Middle frontal gyrus (tissue), 1 donor: ENCODE measurements around the gene TMEM119.
"Not testable (repeated sequence)": the region's sequence is repeated elsewhere in the genome, so short reads cannot be mapped to it uniquely, and the experiment has no call there.

Source experiments
- DNase-seq: peaks from one replicate; pipeline ENCODE4 v3.0.0-alpha.2; 2015; ENCODE audit warnings: low spot score; ENCODE audit errors: extremely low spot score

TMEM119 gene

DNA sequence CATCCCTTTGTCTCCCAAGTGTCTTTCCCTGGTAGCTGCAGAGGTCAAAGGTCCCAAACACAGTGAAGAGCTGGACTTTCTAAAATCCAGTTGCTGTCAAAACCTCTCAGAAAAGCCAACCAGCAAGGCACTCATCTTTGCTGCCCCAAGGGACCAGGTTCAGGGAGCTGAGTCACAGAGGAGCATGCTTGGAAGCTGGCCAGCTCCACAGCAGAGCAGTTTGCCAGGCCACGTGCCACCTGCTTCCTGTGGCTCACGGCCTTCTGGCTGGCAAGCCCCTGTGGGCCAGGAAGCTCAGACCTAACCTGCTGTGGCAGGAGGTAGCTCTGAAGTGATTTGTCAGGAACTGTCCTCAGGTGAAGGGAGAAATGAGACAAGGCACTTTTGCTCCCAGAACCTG lies 31.9 kb downstream of the TMEM119 start:
- no peak for DNase-seq

DNA sequence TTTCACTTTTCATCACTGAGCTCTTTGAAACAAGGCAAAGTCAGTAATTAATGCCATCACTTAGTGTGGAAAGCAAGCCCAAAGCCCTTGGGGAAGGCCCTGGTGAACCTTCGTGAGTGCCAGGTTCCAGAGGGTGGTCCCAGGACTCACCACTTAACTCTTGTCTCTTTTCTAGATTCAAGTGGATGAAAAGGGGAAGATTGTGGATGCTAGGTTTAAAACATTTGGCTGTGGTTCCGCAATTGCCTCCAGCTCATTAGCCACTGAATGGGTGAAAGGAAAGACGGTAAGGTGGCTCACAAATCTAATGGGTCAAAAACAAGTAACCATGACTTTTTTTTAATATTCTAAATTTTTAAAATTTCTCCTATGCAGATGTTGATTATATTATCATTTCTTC lies 32.7 kb downstream of the TMEM119 start:
- no peak for DNase-seq

DNA sequence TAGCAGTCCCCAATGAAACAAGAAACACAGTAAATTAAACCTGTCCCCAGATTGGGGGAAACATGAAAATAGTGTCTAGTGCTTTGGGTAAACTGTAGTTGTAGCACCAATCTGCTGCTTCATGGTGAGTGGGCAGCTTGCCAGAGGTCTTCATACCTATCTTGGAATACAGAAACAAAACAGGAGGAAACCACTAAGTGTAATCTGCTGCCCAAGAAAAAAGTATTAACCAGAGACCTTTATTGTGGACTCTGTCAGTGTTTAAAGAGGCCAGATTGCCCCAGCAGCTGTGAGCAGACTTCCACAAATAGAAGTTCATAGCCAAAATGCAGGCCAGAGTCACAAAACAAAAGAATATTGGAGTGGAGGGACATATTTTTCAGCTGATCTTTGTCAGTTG lies 33.2 kb downstream of the TMEM119 start:
- no peak for DNase-seq

DNA sequence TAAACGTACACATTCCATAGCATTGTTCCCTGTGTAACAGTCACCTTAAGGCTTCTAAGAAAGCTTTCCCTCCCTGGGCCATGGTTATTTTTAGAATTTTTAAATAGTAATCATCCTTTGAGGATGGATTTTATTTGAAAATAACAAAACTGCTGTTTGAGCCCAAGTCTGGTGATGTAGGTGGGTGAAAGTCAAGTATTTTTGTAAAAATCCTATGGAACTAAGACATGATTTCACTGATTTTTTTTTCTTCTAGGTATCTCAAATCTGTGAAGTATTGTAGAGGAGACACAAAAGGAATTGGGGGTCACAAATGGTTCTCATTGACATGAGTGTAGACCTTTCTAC lies 34.1 kb downstream of the TMEM119 start:
- DNase-seq: no peak

DNA sequence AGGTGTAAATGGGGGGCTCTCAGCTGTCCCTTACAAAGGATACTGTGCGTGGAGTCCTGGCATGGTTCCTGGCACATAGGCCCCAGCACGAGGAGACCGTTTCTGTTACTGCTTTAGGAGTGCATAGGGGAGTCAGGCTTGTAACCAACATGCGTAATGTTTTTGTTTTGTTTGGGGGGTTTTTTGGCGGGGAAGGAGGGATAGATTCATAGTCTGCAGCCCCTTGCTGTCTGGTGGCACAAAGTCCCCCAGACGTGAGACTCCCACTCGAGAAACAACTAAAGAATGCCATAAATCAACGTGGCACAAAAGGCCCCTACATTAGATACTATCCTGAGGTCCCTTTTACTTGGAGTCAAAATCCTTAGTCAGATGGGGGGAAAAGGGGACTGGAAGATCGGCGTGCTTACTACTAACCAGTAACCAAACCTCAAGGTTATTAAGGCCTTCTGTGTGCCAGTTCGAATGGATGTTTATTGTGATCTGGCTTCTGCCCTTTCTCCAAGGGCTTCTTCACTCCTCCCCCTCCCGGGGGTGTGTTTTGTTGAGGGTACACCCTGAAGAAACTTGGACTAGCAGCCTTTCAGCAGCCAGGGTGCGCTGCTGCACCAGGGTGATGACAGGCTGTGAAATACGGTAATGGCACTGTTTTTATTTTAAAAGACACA lies 34.6 kb downstream of the TMEM119 start:
- peak; percentile 76 for DNase-seq

DNA sequence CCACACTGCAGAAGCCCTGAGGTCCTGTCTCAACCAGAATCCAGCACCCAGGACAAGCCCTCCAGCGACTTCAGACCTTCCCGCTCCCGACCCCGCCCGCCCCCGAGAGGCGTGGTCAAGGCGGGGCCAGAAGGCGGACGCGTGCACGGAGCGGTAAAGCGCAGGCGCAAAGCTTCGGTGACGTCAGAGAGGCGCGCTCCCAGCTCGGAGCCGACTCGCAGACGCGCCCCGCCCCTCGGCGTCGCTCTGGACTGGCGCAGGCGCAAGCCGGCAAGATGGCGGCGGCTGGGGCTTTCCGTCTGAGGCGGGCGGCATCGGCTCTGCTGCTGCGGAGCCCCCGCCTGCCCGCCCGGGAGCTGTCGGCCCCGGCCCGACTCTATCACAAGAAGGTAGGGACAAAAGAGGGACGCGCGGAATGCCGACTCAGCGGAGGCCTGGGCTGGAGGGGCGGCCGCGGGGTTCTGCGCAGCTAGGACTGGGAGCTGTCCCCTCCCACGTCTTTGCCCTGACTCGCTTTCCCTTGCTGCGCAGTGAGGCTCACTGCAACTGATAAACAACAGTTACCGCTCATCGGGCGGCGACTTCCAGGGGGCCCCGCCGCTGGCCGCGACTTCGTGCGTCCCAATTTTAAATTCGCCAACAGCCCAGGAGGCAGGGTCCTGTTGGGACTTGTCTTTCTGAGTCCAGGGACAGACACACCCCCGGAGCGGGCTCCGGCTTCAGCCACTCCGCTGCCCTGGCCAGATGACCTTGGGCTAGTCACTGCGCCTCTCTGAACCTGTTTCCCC lies 35.3 kb downstream of the TMEM119 start, which contains the start of gene ISCU:
Gene ISCU (plus strand): TSS at position 249 of the 788 bp plus-strand sequence. CDS start 27 bp downstream, at position 276.
- DNase-seq: peak; percentile 99

DNA sequence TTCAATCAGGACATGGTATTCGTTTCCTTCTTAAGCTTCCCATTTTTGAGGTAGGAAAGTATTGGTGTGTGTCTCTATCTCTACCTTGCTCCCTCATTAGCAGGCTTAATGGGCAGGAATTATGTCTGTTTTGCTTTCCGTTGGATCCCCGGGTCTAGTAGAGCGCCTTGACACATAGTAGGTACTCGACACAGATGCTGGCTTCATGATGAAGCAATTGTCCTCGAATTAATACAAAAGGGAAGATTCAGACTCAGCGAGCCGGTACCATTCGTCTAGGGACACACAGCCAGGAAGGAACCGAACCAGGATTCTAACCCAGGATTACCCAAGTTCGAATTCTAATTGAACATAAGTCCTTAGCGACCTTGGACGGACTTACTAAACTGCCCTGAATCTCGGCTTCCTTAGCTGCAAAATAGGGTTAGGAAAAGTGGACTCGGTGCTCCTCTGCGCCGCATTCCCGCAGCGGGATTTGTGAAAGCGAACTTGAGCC lies 36.0 kb downstream of the TMEM119 start:
- DNase-seq: no peak

DNA sequence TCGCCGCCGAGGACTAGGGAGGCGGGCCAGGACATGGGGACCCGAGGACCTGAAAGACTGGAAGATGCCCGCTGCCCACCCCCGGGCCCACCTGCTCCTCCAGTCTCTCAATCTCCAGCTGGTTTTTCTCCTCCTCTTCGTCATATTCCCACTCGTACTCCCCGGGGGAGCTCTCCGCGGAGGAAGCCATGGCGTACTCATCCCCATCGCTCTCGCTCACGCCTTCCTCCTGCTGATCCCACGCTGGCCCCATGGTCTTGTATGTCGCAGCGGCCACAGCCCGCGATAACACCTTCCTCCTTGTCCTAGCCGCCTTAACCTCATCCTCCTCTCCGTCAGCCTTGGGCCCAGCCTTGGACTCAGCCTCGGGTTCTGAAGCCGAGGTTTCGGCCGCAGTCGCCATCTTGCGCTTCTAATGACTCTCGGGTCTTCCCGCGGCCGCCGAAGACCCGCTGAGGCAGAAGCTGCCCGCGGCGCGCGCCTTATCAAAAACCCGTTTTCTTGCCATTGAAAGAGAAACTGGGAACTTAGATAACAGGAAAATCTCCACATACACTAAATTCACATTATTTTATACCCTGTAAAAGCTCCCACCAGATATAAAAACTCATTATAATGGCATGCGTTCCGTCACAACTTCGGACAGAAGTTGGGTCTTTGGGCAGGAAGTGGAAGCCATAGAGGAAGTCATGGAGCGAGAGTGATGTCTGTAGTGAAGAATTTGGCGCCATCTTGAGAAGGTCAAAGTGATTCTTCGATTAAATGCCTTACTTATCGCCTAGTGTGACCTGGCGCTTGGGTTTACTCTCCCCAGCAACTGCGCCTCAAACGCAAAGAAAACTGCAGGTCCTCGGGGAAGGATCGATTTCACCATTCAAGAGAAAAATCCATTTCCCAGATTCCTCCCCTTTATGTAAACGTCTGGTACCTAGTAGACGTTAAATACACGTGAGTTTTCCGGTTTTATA lies 36.8 kb downstream of the TMEM119 start, which contains the start of gene SART3:
Gene SART3 (minus strand): TSS at position 422 of the 968 bp plus-strand sequence. CDS start 19 bp downstream, at position 403.
- peak; percentile 74 for DNase-seq

DNA sequence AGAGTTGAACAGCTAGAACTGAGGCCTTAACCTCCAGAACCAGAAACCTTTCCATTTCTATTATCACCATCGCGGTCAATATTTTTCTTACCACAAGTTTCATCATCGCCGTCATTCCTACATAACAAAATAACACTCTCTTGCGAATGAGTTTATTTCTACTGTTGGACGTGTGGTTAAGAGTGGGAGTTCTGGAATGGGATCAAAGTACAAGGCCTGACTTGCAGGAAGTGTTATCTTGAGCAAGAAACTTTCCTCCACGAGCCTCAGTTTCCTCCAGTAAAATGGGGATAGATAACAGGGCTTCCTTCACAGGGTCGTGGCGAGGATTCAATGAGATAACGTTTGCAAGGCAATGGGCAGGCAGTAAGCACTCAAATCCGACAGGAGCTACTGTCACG lies 37.6 kb downstream of the TMEM119 start:
- DNase-seq: no peak

DNA sequence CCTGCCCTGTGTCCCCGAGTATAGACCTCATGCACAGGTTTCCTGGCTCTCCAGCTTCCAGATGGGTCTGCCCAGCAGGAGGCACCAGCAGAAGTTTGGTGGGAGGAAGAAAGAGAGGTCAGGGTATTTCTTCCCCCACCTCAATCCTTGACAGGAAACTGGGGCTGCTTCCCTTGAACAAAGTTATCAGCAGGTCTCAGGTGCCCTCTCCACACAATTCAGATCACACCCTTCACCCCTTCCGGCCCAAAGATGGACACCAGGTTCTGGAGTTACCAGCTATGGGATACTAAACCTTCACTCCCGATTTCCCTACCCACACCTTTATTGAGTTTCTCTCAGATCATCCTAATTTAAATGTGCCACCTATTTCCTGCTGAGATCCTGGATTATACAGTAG lies 38.1 kb downstream of the TMEM119 start:
- DNase-seq: no peak

DNA sequence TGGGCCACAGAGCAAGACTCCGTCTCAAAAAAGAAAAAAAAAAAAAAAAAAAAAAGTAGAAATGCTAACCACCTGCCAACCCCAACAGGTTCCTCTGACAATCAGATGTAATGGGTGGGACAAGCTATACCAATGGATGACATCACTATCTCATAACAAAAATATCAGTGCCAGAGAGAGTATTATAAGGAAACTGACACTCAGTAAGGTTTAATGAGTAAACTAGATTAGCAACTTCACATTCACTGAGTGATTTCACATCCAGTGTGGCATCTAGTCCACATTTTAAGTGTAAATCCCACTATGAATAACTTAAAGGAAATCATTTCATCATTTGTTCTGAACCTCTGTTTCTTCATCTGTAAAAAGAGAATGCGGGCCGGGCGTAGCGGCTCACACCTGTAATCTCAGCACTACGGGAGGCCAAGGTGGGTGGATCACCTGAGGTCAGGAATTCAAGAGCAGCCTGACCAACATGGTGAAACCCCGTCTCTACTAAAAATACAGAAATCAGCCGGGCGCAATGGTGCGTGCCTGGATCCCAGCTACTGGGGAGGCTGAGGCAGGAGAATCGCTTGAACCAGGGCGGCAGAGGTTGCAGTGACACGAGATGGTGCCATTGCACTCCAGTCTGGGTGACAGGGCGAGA lies 38.8 kb downstream of the TMEM119 start:
- DNase-seq: no peak

DNA sequence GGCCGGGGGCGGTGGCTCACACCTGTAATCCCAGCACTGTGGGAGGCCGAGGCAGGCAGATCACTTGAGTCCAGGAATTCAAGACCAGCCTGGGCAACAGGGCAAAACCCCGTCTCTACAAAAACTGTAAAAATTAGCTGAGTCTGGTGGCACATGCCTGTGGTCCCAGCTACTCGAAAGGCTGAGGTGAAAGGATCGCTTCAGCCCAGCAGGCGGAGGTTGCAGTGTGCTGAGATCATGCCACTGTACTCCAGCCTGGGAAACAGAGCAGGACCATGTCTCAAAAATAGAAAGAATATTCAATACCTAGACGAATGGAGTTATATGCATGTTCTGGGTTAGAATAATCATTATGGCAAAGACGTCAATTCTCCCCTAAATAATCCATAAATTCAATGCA lies 42.5 kb downstream of the TMEM119 start:
- DNase-seq: not testable (repeated sequence)

DNA sequence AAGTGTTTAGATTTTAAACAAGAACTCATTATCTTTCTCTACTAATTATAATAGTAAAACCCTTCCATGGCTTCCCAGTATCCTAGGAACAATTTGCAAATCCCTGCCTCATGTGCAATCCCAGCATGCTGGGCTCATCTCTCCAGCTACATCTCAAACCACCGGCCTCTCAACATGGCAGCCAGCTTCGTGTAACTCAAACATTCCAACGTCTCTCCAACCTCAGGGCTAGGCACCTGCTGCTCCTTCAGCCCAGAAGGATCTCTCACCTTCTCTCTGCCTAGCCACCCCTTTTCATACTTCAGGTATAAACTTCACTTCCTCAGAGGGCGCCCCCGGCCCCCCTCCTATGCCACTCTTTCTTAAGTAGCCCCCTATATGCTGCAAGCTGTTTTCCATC lies 44.1 kb downstream of the TMEM119 start:
- DNase-seq: no peak

DNA sequence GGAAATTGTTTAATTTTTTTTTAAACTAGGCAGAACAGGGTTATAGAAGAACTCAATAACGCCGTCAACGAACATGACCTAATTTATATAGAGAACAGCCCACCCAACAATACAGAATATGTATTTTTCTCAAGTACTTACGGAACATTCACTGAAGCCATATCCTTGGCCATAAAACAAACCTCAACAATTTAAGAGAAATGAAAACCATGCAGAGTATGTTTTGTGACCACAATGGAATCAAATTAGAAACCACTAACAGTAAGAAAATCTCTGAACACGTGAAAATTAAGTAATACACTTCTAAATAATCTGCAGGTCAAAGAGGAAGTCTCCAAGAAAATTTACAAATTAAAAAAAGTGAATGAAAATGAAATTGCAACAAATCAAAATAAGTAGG lies 46.3 kb downstream of the TMEM119 start:
- DNase-seq: no peak

DNA sequence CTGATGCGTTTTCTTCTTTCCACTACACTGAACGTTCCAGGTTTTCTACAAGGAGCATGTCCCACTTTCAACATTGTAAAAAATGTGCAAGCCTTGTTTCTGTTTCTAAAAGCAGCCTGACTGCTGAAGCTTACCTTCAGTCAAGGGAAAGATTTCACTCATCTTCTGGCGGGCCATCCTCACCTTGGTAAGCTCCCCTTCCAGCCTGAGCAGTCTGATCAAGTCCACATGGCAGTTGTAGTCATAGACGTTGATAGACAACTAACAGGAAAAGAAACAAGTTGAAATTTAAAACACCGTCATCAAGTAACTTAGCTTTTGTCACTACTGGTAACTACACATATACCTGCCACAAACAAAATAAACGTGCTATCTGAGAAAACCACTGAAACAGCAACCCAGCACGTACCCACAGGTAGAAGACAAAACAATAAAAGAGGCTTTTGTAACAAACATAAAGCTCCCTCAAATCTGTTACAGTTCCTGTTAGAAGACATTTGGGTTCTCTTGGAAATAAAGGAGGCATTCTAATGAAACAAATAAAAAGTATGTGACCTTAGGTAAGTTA lies 48.8 kb downstream of the TMEM119 start:
- DNase-seq: no peak

DNA sequence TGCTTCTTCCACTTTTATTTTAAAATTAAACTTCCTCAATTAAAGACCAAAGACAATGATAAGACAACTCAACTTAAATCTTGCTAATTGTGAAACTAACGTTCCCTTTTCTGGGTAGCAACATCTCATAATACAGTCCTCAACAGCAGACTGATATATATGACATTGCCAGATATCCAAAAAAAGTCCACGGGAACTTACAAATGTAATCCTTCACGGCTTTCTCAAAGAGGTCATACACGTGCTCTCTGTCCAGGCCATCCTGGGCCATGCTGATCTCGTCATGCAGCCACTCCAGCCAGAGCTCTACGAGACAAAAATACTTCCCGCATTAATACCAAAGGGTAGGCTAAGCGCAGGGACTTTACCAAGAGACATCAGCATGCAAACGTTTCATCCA lies 50.2 kb downstream of the TMEM119 start:
- DNase-seq: no peak

DNA sequence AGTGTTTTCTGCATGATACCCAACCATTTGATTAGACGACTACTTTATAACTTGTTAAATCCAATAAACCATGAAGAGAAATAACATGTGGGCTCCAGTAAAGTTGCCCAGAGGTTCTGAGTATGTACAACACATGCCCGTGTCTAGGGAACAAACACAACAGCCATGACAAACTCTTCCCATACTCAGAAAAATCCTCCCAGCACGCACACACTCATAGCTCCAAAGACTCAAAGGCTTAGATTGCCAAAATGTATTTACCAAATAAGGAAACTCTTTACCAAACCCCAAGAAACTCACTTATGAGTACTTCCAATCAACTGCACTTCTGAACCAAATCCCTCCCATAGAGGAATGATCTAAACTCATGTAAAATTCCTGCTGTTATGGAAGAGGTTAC lies 54.2 kb downstream of the TMEM119 start:
- DNase-seq: no peak

DNA sequence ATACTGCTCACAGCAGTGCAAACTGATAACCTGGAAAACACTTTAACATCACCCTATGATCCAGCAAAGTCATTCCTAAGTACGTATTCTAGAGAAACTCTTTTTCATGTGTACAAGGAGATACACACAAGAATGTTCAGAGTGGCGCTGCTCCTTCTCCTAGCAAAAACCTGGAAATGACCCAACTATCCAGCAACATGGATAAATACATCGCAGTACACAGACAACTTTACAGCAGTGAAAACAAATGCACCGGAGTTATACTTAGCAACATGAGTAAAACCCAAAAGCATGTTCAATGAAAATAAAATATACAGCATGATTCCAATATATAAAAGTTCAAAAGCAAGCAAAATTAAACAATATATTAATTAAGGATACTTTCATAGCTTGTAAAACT lies 55.6 kb downstream of the TMEM119 start:
- no peak for DNase-seq
